MG63 (cell line): Measurements from ENCODE around the gene DNAAF5. TPM values are rescaled to one million over a fixed set of nuclear protein-coding genes. Genes with fewer than 3 reads are reported as not detected.

ENCODE experiments used
- DNase-seq: peaks from one replicate; pipeline ENCODE4 v3.0.0-alpha.2; 2020
- H3K27me3 ChIP-seq: fragments of 250-450 bp; sonication (Bioruptor Pico); 2 replicates; pipeline ENCODE4 v1.5.1; 2020; ENCODE audit warnings: mild to moderate bottlenecking, moderate library complexity
- H3K36me3 ChIP-seq: fragments of 250-450 bp; sonication (Bioruptor Pico); 2 replicates; pipeline ENCODE4 v1.5.1; 2020; ENCODE audit warnings: mild to moderate bottlenecking, moderate library complexity
- H3K4me3 ChIP-seq: fragments of 250-450 bp; sonication (Bioruptor Pico); 2 replicates; pipeline ENCODE4 v1.5.1; 2020; ENCODE audit warnings: mild to moderate bottlenecking, moderate library complexity
- H3K9me3 ChIP-seq: fragments of 250-450 bp; sonication (Bioruptor Pico); 2 replicates; pipeline ENCODE4 v1.5.1; 2020; ENCODE audit warnings: mild to moderate bottlenecking, moderate library complexity
- total RNA-seq: library from RNA; depleted of rRNA; stranded (reverse); fragments of >200 nt; shearing (Covaris generic); gene quantifications from 2 replicates; pipeline ENCODE4 v1.2.3, GENCODE V29; 2014; ENCODE audit warnings: low replicate concordance; rRNA removed

DNAAF5 gene
- 23.7 and 31.4 TPM in 2 replicates for total RNA-seq

DNA sequence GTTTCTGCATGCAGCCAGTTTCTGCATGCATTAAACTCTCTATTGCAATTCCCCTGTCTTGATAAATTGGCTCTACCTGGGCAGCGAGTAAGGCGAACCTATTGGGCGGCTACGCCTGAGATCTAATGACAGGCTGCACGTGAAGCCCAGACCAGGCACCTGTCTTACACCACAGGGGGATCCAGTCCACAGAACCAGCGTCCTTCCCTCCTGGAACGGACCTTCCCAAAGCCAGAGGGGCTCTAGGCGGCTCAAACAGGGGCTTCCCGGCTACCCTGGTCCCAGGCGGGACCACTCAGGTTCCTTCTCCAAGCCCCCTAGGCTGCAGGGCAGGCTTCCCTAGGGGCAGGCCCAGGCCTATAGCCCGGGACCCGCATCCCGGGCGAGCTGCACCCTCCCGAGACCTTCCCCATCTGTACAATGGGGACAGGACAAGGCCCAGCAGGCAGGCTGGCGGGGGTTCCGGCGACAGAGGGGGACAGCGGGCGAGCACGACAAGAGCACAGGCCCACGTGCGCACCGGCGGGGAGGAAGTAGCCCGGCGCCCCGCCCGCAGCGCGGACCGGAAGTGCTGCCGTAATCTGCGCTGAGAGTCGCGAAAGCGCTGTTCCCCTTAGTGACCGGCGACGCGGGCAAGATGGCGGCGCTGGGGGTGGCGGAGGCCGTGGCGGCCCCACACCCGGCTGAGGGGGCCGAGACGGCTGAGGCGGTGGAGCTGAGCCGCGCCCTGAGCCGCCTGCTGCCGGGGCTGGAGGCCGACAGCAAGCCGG, at the start of gene DNAAF5:
DNAAF5 (plus strand) TSS at position 616 of the 770 bp plus-strand sequence; CDS start at position 638, 22 bp downstream.
- Histone ChIP-seq H3K4me3 (peak within 1 kb of the TSS; percentile 54), H3K36me3 (peaks cover 45% of the 10 kb centered on the region), H3K27me3 (no peaks in the 10 kb centered on the region), H3K9me3 (peaks cover 23% of the 10 kb centered on the region)
- DNase-seq, result peak; percentile 88

DNA sequence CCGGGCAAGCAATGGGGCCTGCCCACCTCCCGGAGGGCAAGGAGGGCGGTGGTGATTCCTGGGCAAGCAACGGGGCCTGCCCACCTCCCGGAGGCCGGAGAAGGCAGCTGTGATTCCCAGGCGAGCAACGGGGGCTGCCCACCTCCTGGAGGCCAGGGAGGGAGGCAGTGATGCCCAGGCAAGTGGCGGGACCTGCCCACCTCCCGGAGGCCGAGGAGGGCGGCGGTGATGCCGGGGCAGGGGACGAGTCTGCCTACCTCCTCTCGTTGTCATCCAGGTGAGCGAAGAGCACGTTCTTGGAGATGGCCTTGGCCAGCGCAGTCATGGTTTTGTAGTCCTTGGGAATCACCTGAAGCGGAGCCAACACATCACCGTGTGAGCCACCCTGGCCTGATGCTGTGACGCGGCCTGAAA, 49.5 kb upstream of the DNAAF5 start:
- no peak overlapping the region for H3K4me3 ChIP-seq
- no peak for DNase-seq
- H3K27me3 ChIP-seq, result no peaks in the 10 kb centered on the region
- H3K36me3 ChIP-seq, result no peaks in the 10 kb centered on the region
- no peaks in the 10 kb centered on the region for H3K9me3 ChIP-seq

DNA sequence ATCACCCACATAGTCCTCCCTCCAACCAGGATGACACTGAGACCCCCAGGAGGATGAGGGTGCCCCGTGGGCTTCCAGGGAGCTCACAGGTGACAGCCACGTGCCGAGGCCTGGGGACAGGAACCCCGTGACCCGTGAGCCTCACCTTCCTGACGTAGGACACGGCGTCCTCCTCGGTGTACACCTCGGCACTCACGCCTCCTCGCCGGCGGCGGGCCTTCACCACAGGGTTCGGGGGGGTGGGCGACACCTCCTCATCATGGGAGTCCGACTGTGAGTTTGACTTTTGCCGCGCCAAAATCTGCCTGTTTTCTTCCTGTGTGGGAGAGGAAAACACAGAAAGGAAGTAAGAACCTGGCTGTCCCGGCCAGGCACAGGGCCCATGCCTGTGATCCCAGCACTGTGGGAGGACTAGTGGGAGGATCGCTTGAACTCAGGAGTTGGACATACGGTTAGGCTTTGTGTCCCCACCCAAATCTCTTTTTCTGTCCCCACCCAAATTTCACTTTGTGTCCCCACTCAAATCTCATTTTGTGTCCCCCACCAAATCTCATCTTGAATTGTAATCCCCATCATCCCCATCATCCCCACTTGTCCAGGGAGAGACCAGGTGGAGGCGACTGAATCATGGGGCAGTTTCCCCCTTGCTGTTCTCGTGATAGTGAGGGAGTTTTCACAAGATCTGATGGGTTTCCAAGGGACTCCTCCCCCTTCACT, 45.9 kb upstream of the DNAAF5 start:
- peaks cover 3% of the 10 kb centered on the region for H3K9me3 ChIP-seq
- H3K4me3 ChIP-seq, result no peak overlapping the region
- H3K27me3 ChIP-seq, result no peaks in the 10 kb centered on the region
- no peaks in the 10 kb centered on the region for H3K36me3 ChIP-seq
- no peak for DNase-seq

DNA sequence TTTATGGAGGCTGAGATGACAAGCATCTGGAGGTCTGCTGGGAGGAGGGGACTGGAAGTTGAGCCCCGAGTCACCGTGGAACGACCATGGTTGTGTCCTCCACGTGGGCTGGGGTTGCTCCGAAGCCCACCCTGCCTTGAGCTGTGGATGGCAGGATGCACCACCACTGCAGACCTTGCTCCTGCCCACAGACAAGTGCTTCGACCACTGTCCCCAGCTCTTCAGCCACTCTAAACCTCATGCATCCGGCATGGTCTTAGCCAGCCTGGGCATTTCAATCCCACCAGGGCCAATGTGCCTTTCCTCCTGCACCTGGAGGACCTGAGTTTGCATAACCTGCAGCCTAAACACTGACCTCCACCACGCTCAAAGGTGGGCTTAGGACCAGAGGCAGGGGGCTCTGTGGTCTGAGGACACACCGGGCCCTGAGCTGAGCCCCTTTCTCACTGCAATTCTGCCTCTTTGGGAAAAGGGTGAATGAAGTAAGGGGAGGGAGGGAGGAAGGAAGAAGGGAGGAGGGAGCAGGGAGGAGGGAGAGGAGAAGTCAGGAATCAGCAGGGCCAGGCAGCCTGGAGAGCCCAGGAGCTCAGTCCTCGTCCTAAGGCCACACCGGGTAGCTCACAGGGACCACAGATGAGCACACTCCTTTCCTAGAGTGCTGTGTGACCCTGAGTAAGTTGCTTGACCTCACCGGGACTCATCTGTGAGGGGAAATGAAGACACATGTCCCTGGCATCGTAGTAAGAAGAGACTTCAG, 44.8 kb upstream of the DNAAF5 start:
- no peak overlapping the region for H3K4me3 ChIP-seq
- no peaks in the 10 kb centered on the region for H3K36me3 ChIP-seq
- DNase-seq, result no peak
- peaks cover 5% of the 10 kb centered on the region for H3K9me3 ChIP-seq
- H3K27me3 ChIP-seq, result no peaks in the 10 kb centered on the region

DNA sequence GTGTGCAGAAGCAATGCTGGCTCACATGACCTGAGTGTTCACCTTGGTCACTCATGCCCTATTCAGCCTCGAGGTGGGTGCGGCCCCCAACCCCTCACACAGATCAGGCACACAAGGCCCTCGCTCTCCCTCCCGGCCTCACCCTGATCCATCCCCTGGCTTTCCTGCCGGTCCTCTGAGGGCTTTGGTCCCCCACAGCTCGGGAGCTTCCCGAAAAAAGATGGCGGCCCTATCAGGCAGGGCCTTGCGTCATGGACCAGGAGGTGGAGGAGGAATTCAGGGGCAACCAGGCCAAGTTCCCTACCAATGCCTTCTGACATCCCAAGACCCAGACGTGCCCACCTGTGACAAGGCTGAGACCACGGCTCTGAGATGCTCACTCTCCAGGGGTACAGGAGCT, 43.7 kb upstream of the DNAAF5 start:
- no peak for DNase-seq

DNA sequence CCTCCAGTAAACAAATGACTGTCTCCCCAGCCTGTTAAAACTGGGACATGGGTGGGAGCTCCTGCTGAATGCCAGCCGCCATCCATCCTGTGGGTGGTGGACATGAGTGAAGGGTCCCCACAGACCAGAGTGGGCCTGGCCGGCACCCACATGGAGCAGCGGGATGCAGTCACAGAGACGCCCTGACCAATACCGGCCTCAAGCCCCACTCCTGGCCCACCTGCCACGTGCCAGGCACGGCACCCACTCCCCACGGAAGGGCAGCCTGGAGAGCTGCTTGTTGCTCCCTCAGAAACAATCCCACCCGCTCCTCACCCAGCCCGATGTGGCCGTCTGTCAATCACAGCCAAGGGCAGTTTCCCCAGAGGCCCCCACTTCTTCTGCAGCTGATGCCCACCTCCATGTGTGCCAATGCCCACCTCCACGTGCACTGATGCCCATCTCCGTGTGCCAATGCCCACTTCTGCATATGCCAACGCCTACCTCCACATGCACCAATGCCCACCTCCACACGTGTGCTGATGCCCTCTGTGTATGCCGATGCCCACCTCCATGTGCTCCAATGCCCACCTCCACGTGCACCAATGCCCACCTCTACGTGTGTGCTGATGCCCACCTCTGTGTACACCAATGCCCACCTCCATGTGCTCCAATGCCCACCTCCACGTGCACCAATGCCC, 42.8 kb upstream of the DNAAF5 start:
- H3K4me3 ChIP-seq, result no peak overlapping the region
- no peaks in the 10 kb centered on the region for H3K27me3 ChIP-seq
- H3K9me3 ChIP-seq, result peaks cover 13% of the 10 kb centered on the region
- no peaks in the 10 kb centered on the region for H3K36me3 ChIP-seq
- DNase-seq, result no peak

More for the DNA sequence above, 43.7 kb upstream of the DNAAF5 start:
- Histone ChIP-seq H3K9me3 (peaks cover 9% of the 10 kb centered on the region), H3K27me3 (no peaks in the 10 kb centered on the region), H3K36me3 (no peaks in the 10 kb centered on the region), H3K4me3 (no peak overlapping the region)

DNA sequence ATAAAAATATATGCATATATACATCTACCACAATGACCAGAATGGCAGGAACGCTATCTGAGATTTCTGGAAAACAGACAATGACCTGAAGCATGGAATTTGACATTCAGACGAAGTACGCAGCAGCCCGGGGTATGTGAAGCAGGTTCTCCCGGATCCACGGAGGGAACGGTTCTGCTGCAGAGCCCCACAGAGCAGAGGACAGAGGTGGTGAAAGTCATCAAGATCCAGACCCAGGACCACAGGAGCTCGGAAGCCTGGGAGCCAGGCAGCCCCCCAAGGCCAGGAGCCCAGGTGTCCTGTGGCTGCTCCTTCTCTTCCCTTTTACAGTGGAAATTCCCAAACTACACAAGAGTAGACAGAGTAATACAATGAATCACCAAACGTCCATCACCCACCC, 42.1 kb upstream of the DNAAF5 start:
- Histone ChIP-seq H3K9me3 (peaks cover 17% of the 10 kb centered on the region), H3K4me3 (no peak overlapping the region), H3K27me3 (no peaks in the 10 kb centered on the region), H3K36me3 (no peaks in the 10 kb centered on the region)
- no peak for DNase-seq

DNA sequence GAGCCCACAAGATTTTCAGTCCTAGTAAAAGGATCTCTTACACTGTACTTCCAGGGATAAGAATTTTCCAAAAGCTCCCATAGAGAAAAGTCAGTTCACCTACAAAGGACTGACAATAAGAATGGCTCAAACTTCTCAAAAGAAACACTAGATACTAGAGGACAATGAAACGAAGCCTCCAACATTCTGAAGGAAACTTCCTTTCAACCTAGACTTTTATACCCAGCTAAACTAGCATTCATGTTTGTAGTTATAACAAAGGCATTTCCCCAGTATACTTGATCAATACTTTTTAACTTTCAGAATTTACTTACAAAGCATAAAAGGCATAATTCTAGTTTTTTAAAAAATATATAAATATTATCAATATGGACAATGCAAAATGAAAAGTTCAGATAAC, 41.0 kb upstream of the DNAAF5 start:
- Histone ChIP-seq H3K36me3 (no peaks in the 10 kb centered on the region), H3K9me3 (peaks cover 17% of the 10 kb centered on the region), H3K4me3 (no peak overlapping the region), H3K27me3 (no peaks in the 10 kb centered on the region)
- no peak for DNase-seq

DNA sequence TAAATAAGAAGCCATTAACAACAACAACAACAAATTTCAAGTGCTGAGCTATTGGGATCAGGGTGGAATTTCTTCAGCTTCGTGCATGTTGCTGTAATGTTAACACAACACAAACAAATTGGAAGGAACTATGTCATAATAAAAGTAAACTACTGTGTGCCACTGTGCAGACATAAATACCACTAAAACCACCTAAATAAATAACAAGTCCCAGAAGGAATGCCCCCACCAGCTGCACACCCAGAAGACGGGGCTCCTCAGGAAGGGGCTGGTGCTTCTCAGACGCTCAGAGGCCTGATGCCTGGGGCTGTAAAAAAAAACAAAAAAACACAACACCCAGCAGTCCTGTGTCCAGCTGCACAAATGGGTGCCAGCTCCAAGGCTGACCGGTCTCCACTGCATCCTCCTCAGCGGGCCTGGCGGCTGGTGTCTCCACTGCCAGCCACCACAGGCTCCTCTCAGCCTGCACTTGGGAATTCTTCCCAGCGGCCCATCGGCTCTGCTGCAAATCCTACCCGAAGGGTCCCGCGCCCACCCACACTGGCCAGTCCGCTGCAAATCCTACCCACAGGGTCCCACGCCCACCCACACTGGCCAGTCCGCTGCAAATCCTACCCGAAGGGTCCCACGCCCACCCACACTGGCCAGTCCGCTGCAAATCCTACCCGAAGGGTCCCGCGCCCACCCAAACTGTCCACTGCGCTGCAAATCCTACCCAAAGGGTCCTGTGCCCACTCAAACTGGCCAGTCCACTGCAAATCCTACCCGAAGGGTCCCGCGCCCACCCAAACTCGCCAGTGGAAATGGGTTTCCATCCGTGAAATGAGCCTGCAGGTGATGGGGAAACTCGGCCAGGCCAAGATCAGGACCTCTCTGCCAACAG, 35.8 kb upstream of the DNAAF5 start:
- no peaks in the 10 kb centered on the region for H3K36me3 ChIP-seq
- peaks cover 13% of the 10 kb centered on the region for H3K9me3 ChIP-seq
- H3K27me3 ChIP-seq, result no peaks in the 10 kb centered on the region
- DNase-seq, result no peak
- H3K4me3 ChIP-seq, result no peak overlapping the region

DNA sequence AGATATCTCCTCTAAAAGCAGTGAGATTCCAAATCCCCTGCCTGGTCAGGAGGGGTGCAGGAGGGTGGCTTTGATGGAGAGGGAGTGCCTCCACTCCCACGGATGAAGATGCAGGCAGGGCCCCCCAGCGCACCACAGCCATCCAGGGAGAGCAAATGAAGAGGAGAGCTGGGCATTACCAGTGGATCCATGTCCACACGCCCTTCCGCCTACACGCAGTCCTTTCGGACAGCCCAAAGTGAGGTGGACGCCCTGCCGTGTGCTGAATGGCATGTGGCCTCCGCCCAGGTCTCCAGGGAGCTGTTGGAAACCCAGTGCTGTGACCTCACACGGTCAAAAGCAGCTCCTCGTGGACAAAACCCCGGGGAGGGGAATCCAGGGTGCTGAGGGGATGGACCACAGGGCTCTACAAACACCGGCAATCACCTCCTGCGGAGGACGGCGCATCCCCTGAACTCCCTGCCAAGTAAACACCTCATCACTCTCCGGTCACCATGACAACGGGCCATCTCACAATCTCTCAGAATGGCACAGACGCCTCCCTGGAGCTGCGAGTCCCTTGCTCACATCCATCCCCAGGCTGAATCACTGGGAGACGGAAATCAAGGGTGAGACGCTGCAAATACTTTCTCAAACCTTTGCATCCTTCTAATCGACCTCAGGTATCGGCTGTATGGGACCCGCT, 35.0 kb upstream of the DNAAF5 start:
- Histone ChIP-seq H3K27me3 (no peaks in the 10 kb centered on the region), H3K4me3 (no peak overlapping the region), H3K36me3 (no peaks in the 10 kb centered on the region), H3K9me3 (peaks cover 12% of the 10 kb centered on the region)
- no peak for DNase-seq

DNA sequence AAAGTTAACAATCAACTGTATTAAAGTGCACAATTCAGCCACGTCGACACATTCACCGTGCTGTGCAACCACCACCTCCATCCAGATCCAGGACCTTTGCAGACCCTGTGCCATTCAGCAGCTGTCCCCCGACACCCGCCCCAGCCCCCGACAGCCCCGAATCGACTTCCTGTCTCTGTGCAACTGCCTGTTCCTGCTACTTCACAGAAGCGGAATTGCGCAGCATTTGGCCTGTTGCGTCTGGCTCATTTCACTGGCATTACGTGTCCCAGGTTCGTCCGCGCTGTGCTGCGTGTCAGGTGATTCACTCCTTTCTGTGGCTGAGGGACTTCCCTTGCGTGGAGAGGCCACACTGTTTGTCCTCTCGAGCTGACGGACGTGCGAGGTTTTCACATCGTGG, 33.2 kb upstream of the DNAAF5 start:
- Histone ChIP-seq H3K36me3 (no peaks in the 10 kb centered on the region), H3K9me3 (peaks cover 8% of the 10 kb centered on the region), H3K27me3 (no peaks in the 10 kb centered on the region), H3K4me3 (no peak overlapping the region)
- no peak for DNase-seq

DNA sequence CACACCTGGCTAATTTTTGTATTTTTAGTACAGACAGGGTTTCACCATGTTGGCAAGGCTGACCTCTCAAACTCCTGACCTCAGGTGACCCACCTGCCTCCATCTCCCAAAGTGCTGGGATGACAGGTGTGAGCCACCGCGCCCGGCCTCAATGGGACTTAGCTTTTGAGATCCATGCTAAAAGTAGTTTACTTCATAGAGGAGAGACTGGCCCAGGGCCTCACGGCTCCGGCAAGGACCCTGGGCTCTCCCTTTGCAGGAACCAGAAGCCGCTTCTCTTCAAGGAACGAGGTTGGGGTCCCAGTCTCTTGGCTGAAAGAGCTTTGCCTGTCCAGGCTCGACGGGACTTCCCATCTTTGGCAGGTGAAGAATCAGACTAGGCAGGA, 30.1 kb upstream of the DNAAF5 start:
- Histone ChIP-seq H3K4me3 (no peak overlapping the region), H3K36me3 (no peaks in the 10 kb centered on the region), H3K9me3 (no peaks in the 10 kb centered on the region), H3K27me3 (no peaks in the 10 kb centered on the region)
- DNase-seq, result no peak

DNA sequence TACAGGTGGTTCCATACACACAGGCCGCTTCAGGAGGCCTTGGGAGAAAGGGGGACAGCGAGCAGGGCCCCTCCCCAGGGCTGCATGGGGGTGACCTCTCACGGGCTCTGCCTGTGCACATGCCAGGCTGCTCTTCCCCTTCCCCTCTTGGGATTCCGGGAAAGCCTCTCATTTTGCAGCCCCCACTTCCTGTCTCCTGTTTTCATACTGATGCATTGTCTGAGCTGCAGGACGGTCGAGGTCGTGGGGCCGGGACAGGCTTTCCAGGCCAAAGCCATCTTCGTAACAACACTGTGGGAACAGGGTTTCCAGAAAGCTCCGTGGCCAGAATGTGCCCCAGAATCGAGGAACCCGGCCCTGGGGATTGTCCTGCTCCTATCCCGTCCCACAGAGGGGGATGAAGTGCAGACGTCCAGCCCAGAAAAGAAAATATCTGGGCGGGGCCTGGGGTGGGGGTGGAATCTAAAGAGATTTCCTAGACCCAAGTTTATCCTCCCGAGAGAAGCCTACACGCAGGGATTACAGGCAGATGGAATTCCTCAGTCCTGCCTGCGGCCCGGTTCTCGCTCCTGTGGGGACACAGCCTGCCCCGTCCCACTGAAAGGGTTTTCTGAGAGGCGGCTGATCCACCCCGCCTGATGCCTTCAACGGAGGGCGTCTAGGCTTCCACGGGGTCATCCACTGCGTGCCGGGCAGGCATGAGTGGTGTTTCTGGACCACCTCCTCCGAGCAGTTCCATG, 29.5 kb upstream of the DNAAF5 start:
- no peaks in the 10 kb centered on the region for H3K27me3 ChIP-seq
- no peak overlapping the region for H3K4me3 ChIP-seq
- H3K9me3 ChIP-seq, result peaks cover 2% of the 10 kb centered on the region; the same call in 1 of the 2 replicates
- no peak for DNase-seq
- no peaks in the 10 kb centered on the region for H3K36me3 ChIP-seq

DNA sequence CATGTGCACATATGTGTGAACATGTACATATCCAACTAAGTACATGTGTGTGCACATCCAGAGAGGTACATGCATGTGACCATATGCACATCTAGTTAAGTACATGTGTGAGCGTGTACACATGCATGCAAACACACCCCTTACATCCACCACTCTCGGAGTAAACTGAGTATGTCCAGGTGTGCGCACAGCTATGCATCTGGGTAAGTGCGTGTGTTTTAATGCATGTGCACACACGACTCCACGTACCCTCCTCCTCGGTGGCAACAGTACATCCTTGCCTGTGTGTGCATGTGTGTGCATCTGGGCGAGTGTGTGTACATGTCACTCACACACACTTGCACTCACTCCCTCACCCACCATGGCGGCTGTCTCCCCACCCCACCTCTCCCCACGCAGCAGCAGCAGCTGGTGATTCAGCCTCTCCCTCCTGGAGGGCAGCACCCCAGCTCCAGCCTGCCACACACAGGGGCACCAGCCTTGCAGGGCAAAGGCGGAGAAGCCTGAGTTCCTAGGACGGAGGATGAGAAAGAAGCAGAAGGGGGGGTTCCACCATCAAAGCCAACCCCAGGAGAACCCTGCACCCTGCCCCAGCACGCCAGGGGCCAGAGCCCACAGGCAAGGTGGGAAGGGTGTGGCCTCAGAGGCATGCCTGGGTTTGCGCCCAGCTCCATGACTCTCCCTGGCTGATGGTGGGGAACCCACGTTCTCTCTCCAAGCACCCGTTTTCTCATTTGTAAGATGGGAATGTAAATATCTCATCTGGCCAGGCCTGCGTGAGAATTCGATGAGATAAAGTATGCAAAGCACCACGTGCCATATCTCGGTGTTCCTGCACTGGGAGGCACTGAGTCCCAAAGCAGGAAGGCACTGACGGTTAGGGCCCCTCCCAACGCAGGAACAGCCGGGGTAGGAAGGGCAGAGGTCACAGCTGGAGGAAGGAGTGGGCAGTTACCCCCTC, 27.7 kb upstream of the DNAAF5 start:
- DNase-seq, result no peak
- Histone ChIP-seq H3K27me3 (no peaks in the 10 kb centered on the region), H3K36me3 (no peaks in the 10 kb centered on the region), H3K9me3 (peaks cover 4% of the 10 kb centered on the region), H3K4me3 (no peak overlapping the region)
